BE2C (cell line): ENCODE measurements around the gene CCN6. TPM values are rescaled to one million over a fixed set of nuclear protein-coding genes. Genes with fewer than 3 reads are reported as not detected.

Experiments
- DNase-seq: peaks from one replicate; pipeline ENCODE4 v3.0.0-alpha.2; 2020
- H3K27me3 ChIP-seq: fragments of 250-450 bp; sonication (Bioruptor Pico); 2 replicates; pipeline ENCODE4 v1.5.1; 2020; ENCODE audit warnings: mild to moderate bottlenecking
- H3K36me3 ChIP-seq: fragments of 250-450 bp; sonication (Bioruptor Pico); 2 replicates; pipeline ENCODE4 v1.5.1; 2020; ENCODE audit warnings: mild to moderate bottlenecking
- H3K4me1 ChIP-seq: fragments of 250-450 bp; sonication (Bioruptor Pico); 2 replicates; pipeline ENCODE4 v1.5.1; 2020
- H3K4me3 ChIP-seq: 2 replicates; pipeline ENCODE4 v1.5.1; 2011; ENCODE audit warnings: low read depth, low read length
- H3K9me3 ChIP-seq: fragments of 250-450 bp; sonication (Bioruptor Pico); 2 replicates; pipeline ENCODE4 v1.5.1; 2020
- CTCF ChIP-seq: IDR thresholded peaks from 2 replicates; pipeline ENCODE4 v1.5.1; 2012; ENCODE audit warnings: mild to moderate bottlenecking, low read depth, low read length
- polyA plus RNA-seq: library from polyadenylated mRNA; unstranded; fragments of >200 nt; gene quantifications from one replicate; pipeline ENCODE4 v1.2.1, GENCODE V29; 2012; ENCODE audit warnings: low read depth, missing spikeins; ENCODE audit not compliant: insufficient read length, insufficient read depth

Gene CCN6
- 0.46 TPM for polyA plus RNA-seq

- Histone ChIP-seq H3K27me3 (no peaks in the 10 kb centered on the region), H3K4me3 (no peak within 1 kb of the TSS), H3K9me3 (no peaks in the 10 kb centered on the region), H3K36me3 (no peaks in the 10 kb centered on the region), H3K4me1 (no peaks in the 10 kb centered on the region)
- DNase-seq = no peak
- TF ChIP-seq CTCF = no peak
These were observed at the start of gene CCN6 for GRCh38 chr6:112054001-112054400. TSS of gene CCN6 (plus strand) at chr6:112054104. CDS start at chr6:112054358, 254 bp downstream.

- H3K27me3 ChIP-seq = no peaks in the 10 kb centered on the region
- no peaks in the 10 kb centered on the region for H3K9me3 ChIP-seq
- H3K36me3 ChIP-seq = no peaks in the 10 kb centered on the region
- DNase-seq = no peak
- TF ChIP-seq CTCF = no peak
- H3K4me3 ChIP-seq = no peak overlapping the region
- H3K4me1 ChIP-seq = no peaks in the 10 kb centered on the region
These were observed 49.5 kb upstream of the CCN6 start for GRCh38 chr6:112004201-112005012.

GRCh38 chr6:112005013-112005371 lies 48.9 kb upstream of the CCN6 start:
- DNase-seq = no peak
- Histone ChIP-seq H3K36me3 (no peaks in the 10 kb centered on the region), H3K9me3 (no peaks in the 10 kb centered on the region), H3K4me3 (no peak overlapping the region), H3K4me1 (no peaks in the 10 kb centered on the region), H3K27me3 (no peaks in the 10 kb centered on the region)
- no peak for TF ChIP-seq CTCF

GRCh38 chr6:112007254-112007653 lies 46.6 kb upstream of the CCN6 start:
- DNase-seq = no peak
- H3K36me3 ChIP-seq = no peaks in the 10 kb centered on the region
- TF ChIP-seq CTCF = no peak
- no peaks in the 10 kb centered on the region for H3K4me1 ChIP-seq
- no peak overlapping the region for H3K4me3 ChIP-seq
- no peaks in the 10 kb centered on the region for H3K9me3 ChIP-seq
- no peaks in the 10 kb centered on the region for H3K27me3 ChIP-seq

- no peaks in the 10 kb centered on the region for H3K9me3 ChIP-seq
- DNase-seq = no peak
These were observed 46.1 kb upstream of the CCN6 start for GRCh38 chr6:112007805-112008204.

More at GRCh38 chr6:112007805-112008204, 46.1 kb upstream of the CCN6 start:
- H3K4me1 ChIP-seq = no peaks in the 10 kb centered on the region
- H3K4me3 ChIP-seq = no peak overlapping the region
- no peaks in the 10 kb centered on the region for H3K36me3 ChIP-seq
- no peak for TF ChIP-seq CTCF
- no peaks in the 10 kb centered on the region for H3K27me3 ChIP-seq
